Stimulated activated CD4-positive, alpha-beta T cell treated with anti-CD3 and anti-CD28 coated beads, TNF-alpha, amount 100 ng/mL, for 1 hour (primary cell): ENCODE data around the gene AGRP.
"Not testable (repeated sequence)": the region's sequence is repeated elsewhere in the genome, so short reads cannot be mapped to it uniquely, and the experiment has no call there.

Experiments
- DNase-seq, 3 donors: peaks; one replicate each; pipeline ENCODE4 v3.0.0-alpha.2; 2020; ENCODE audit warnings: low read depth in 3 of 3, low spot score in 1 of 3

The AGRP gene

GRCh38 chr16:67483150-67483549 lies at the start of gene AGRP:
TSS of gene AGRP (minus strand) at chr16:67483547. CDS start at chr16:67483398, 149 bp downstream.
- DNase-seq = no peak

GRCh38 chr16:67531247-67531646 lies 47.9 kb upstream of the AGRP start:
- DNase-seq = no peak

- DNase-seq = no peak
Measured at GRCh38 chr16:67530013-67530939, 46.9 kb upstream of the AGRP start.

- no peak for DNase-seq
Measured at GRCh38 chr16:67529582-67530012, 46.2 kb upstream of the AGRP start.

- no peak for DNase-seq
Measured at GRCh38 chr16:67528870-67529581, 45.7 kb upstream of the AGRP start.

- DNase-seq = no peak
Measured at GRCh38 chr16:67528222-67528869, 45.0 kb upstream of the AGRP start, which contains the start of gene RIPOR1. TSS of gene RIPOR1 (plus strand) at chr16:67528829. CDS start at chr16:67538447, 9,618 bp downstream.

GRCh38 chr16:67526149-67526791 lies 42.9 kb upstream of the AGRP start:
- no peak for DNase-seq

- no peak for DNase-seq
Measured at GRCh38 chr16:67525176-67525860, 42.0 kb upstream of the AGRP start.

GRCh38 chr16:67521095-67521804 lies 37.9 kb upstream of the AGRP start:
- DNase-seq = peak; percentile 93 to 97 (median 93)

GRCh38 chr16:67519242-67519641 lies 35.9 kb upstream of the AGRP start:
- DNase-seq = no peak

- DNase-seq = no peak
Measured at GRCh38 chr16:67518676-67519075, 35.3 kb upstream of the AGRP start.

- no peak for DNase-seq
Measured at GRCh38 chr16:67517661-67518423, 34.5 kb upstream of the AGRP start.

- DNase-seq = no peak
Measured at GRCh38 chr16:67517155-67517445, 33.8 kb upstream of the AGRP start.

GRCh38 chr16:67516296-67517154 lies 33.2 kb upstream of the AGRP start:
- DNase-seq = no peak

GRCh38 chr16:67514382-67514828 lies 31.1 kb upstream of the AGRP start:
- peak; percentile 55 to 65 (median 61) for DNase-seq

- not testable (repeated sequence) for DNase-seq
Measured at GRCh38 chr16:67513892-67514291, 30.5 kb upstream of the AGRP start.

GRCh38 chr16:67509016-67509415 lies 25.7 kb upstream of the AGRP start:
- no peak for DNase-seq

GRCh38 chr16:67506468-67506867 lies 23.1 kb upstream of the AGRP start:
- DNase-seq = no peak
